Glutamatergic neuron (in vitro differentiated cells): Measurements from ENCODE around the gene THOC1. TPM values are rescaled to one million over a fixed set of nuclear protein-coding genes. Genes with fewer than 3 reads are reported as not detected.

Experiments
- DNase-seq: peaks from one replicate; pipeline ENCODE4 v3.0.0; 2022
- H3K27ac Mint-ChIP-seq: one replicate; pipeline ENCODE4 v1.8.0; 2020; ENCODE audit warnings: mild to moderate bottlenecking, mixed read lengths, inconsistent platforms; ENCODE audit not compliant: unreplicated experiment
- H3K27me3 Mint-ChIP-seq: one replicate; pipeline ENCODE4 v1.8.0; 2020; ENCODE audit warnings: mild to moderate bottlenecking, moderate library complexity, mixed read lengths, inconsistent platforms; ENCODE audit not compliant: unreplicated experiment
- H3K36me3 Mint-ChIP-seq: one replicate; pipeline ENCODE4 v1.8.0; 2020; ENCODE audit warnings: mild to moderate bottlenecking, mixed read lengths, inconsistent platforms; ENCODE audit not compliant: unreplicated experiment
- H3K4me1 Mint-ChIP-seq: one replicate; pipeline ENCODE4 v1.8.0; 2020; ENCODE audit warnings: mild to moderate bottlenecking, low read depth, mixed read lengths, inconsistent platforms; ENCODE audit not compliant: unreplicated experiment
- H3K4me3 Mint-ChIP-seq: one replicate; pipeline ENCODE4 v1.8.0; 2020; ENCODE audit warnings: mild to moderate bottlenecking, mixed read lengths, inconsistent platforms; ENCODE audit not compliant: unreplicated experiment
- H3K9me3 Mint-ChIP-seq: one replicate; pipeline ENCODE4 v1.8.0; 2020; ENCODE audit warnings: mild to moderate bottlenecking, moderate library complexity, mixed read lengths, inconsistent platforms; ENCODE audit not compliant: unreplicated experiment
- total RNA-seq: library from RNA; stranded (reverse); fragmentation: NEBNext Ultra II Directional; extraction: Animal tissue kit (Norgen Biotek cat#: 25700); gene quantifications from one replicate; pipeline ENCODE4 v1.2.1, GENCODE V29; 2021; ENCODE audit not compliant: unreplicated experiment
- TF ChIP-seq, protein P1 (sequence below): fragments of 200-600 bp; sonication (generic); IDR thresholded peaks from one replicate; pipeline ENCODE4 v1.5.0; 2021; ENCODE audit not compliant: partially characterized antibody, unreplicated experiment

Gene THOC1
- total RNA-seq, 1 donor from 2014 or later, result 62.3 TPM

DNA sequence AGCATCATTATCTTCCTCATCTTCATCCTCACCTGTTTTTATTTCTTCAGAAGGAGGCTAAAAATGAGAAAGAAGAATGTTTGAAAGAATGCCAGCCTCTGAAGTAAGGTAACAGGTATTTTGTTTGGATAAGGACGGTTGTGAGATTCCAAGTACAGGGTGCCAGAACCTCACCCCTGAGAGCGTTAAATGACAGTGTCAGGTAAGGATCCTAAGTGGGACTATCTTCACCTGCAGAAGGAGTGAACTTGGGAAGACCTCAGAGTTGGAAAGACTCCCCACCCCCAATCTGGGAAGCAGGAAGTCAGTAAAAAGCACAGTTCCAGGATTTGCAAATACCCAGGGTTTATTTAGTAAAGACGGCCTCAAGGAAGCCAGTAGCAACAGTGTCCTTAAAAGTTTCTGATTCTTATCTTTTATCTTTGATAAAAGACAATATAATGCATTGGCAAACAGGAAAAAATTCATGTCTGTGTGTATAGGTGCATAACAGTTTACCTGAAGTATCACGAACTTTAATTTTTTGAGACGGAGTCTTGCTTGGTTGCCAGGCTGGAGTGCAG, 52.3 kb downstream of the THOC1 start:
- Mint-ChIP-seq H3K36me3 (peaks cover 14% of the 10 kb centered on the region), H3K27me3 (no peaks in the 10 kb centered on the region), H3K27ac (no peak overlapping the region), H3K4me3 (no peak overlapping the region), H3K9me3 (peaks cover 8% of the 10 kb centered on the region), H3K4me1 (no peaks in the 10 kb centered on the region)
- DNase-seq, result no peak
- TF ChIP-seq, protein P1, sequence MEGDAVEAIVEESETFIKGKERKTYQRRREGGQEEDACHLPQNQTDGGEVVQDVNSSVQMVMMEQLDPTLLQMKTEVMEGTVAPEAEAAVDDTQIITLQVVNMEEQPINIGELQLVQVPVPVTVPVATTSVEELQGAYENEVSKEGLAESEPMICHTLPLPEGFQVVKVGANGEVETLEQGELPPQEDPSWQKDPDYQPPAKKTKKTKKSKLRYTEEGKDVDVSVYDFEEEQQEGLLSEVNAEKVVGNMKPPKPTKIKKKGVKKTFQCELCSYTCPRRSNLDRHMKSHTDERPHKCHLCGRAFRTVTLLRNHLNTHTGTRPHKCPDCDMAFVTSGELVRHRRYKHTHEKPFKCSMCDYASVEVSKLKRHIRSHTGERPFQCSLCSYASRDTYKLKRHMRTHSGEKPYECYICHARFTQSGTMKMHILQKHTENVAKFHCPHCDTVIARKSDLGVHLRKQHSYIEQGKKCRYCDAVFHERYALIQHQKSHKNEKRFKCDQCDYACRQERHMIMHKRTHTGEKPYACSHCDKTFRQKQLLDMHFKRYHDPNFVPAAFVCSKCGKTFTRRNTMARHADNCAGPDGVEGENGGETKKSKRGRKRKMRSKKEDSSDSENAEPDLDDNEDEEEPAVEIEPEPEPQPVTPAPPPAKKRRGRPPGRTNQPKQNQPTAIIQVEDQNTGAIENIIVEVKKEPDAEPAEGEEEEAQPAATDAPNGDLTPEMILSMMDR, result no peak

DNA sequence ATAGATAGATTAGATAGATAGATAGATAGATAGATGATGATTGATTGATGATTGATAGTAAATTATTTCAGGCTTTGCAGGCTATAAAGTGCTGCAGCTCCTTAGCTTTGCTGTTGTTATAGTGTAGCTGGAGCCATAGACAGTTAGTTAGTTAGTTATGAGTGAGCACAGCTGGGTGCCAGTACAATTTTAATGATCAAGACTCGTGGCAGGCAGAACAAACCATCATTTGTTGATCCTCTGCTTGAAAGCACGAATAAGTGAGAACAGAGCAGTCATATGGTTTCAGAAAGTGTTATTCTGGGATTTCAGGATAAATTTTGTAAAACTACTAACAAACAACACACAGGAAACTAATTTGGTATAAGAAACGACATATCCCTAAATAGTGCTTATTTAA, 53.9 kb downstream of the THOC1 start:
- DNase-seq, result no peak
- H3K27ac Mint-ChIP-seq, result no peak overlapping the region
- TF ChIP-seq, protein P1, result no peak

DNA sequence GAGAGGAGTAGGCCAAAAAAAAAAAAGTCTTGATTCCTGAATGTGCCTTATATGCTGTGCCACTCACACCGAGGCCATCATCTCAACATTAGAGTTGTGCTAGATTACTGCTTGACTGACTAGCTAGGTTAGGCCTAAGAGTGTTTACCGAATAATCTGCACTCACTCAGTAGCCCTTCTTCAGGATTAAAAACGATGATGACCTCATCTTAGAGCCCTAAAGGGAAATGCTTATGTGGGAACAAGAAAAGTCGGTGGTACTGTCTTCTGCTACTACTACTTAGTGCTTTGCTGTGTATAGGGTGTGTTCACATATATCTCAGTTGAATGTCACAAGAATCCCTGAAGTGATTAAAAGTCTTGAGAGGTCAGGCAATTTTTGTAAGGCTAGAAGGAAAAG, 54.3 kb downstream of the THOC1 start:
- Mint-ChIP-seq H3K27ac (no peak overlapping the region), H3K4me1 (no peaks in the 10 kb centered on the region), H3K9me3 (peaks cover 7% of the 10 kb centered on the region), H3K36me3 (peaks cover 12% of the 10 kb centered on the region), H3K27me3 (no peaks in the 10 kb centered on the region), H3K4me3 (no peak overlapping the region)
- TF ChIP-seq, protein P1, result no peak
- DNase-seq, result no peak

More for the DNA sequence above, 53.9 kb downstream of the THOC1 start:
- Mint-ChIP-seq H3K27me3 (no peaks in the 10 kb centered on the region), H3K4me1 (no peaks in the 10 kb centered on the region), H3K9me3 (peaks cover 8% of the 10 kb centered on the region), H3K36me3 (peaks cover 14% of the 10 kb centered on the region), H3K4me3 (no peak overlapping the region)

DNA sequence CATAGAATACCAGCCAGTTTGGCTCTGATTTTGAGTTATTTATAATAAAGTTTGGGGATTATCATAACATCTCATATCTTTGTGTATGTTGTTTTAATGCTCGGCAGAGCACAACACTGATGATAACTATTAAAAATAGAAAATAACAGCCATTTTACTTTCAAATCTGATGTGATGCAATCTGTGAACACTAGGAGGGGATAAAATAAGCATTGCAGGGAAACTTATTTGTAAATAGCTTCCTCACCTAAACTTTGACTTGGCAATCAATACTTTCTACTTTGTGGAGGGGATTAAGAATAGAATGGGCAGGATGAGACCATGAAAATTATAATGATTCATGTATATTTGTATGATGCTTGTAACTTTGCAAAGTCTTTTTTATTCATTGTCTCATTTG, 55.1 kb downstream of the THOC1 start:
- Mint-ChIP-seq H3K27me3 (no peaks in the 10 kb centered on the region), H3K4me3 (no peak overlapping the region), H3K36me3 (peaks cover 6% of the 10 kb centered on the region), H3K9me3 (peaks cover 4% of the 10 kb centered on the region), H3K4me1 (no peaks in the 10 kb centered on the region), H3K27ac (no peak overlapping the region)
- TF ChIP-seq, protein P1, result no peak
- no peak for DNase-seq

DNA sequence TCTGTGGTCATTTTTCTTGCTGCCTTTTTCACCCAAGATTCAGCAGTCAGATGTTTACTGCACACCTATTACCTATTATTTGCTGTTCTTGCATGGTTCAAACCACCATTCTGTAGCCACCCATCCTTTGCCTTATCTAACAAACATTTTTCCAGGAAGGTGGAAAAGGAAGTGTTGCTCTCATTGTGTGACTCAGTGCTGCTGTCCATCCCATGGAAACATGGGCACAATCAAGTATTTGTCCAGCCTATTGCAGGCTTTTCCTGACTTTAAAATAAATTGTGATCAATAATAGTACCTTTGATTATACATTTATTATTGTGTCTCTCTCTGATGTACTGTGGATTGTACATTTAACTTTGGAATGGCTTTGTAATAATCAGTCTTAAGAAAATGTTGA, 56.3 kb downstream of the THOC1 start:
- no peak for DNase-seq
- H3K9me3 Mint-ChIP-seq, result no peaks in the 10 kb centered on the region
- H3K27me3 Mint-ChIP-seq, result no peaks in the 10 kb centered on the region
- H3K4me1 Mint-ChIP-seq, result no peaks in the 10 kb centered on the region
- H3K36me3 Mint-ChIP-seq, result no peaks in the 10 kb centered on the region
- H3K4me3 Mint-ChIP-seq, result no peak overlapping the region
- TF ChIP-seq, protein P1, result no peak
- H3K27ac Mint-ChIP-seq, result no peak overlapping the region
